SK-N-SH treated with all-trans-retinoic acid at 6 μM for 48 hours (cell line): ENCODE data around the gene FSD2.
"Not testable (repeated sequence)": the region's sequence is repeated elsewhere in the genome, so short reads cannot be mapped to it uniquely, and the experiment has no call there.

Experiments
- RARB ChIP-seq: fragments of 250-450 bp; sonication (Bioruptor Pico); IDR thresholded peaks from 2 replicates; pipeline ENCODE4 v1.8.0; 2021; ENCODE audit warnings: mild to moderate bottlenecking, moderate library complexity
- SNAI2 ChIP-seq: fragments of 250-450 bp; sonication (Bioruptor Pico); IDR thresholded peaks from 2 replicates; pipeline ENCODE4 v1.5.0; 2020; ENCODE audit warnings: mild to moderate bottlenecking, moderate library complexity
- TF ChIP-seq, protein P1 (sequence below): fragments of 250-450 bp; sonication (Bioruptor Pico); IDR thresholded peaks from 2 replicates; pipeline ENCODE4 v1.8.0; 2020; ENCODE audit warnings: mild to moderate bottlenecking, moderate library complexity, borderline replicate concordance

DNA sequence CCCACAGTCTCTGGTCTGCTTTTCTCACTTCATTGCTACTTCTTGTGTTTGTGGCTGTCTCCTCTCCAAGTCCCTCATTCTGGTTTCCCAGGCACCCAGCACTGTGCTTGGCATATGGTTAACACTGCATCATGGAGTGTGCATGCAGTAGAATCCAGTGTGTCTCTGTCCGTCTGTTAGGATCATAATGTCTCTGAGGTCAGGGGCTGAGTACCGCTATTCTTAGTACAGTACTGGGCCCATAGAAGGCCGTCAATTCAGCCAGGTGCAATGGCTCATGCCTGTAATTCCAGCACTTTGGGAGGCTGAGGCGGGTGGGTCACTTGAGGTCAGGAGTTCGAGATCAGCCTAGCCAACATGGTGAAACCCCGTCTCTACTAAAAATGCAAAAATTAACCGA is 39.7 kb downstream of the FSD2 start:
- TF ChIP-seq RARB; SNAI2 (CRISPR knock-in tag): not testable (repeated sequence)
- TF ChIP-seq, protein P1, sequence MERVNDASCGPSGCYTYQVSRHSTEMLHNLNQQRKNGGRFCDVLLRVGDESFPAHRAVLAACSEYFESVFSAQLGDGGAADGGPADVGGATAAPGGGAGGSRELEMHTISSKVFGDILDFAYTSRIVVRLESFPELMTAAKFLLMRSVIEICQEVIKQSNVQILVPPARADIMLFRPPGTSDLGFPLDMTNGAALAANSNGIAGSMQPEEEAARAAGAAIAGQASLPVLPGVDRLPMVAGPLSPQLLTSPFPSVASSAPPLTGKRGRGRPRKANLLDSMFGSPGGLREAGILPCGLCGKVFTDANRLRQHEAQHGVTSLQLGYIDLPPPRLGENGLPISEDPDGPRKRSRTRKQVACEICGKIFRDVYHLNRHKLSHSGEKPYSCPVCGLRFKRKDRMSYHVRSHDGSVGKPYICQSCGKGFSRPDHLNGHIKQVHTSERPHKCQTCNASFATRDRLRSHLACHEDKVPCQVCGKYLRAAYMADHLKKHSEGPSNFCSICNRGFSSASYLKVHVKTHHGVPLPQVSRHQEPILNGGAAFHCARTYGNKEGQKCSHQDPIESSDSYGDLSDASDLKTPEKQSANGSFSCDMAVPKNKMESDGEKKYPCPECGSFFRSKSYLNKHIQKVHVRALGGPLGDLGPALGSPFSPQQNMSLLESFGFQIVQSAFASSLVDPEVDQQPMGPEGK (CRISPR knock-in tag): not testable (repeated sequence)
